HG03066 (cell line): ENCODE results near the gene MROH2B.

Experiments
- ATAC-seq: cut with Tn5 transposase; IDR thresholded peaks from one replicate; pipeline ENCODE4 v1.9.1; 2021; ENCODE audit warnings: low read depth; ENCODE audit not compliant: unreplicated experiment

Gene MROH2B

DNA sequence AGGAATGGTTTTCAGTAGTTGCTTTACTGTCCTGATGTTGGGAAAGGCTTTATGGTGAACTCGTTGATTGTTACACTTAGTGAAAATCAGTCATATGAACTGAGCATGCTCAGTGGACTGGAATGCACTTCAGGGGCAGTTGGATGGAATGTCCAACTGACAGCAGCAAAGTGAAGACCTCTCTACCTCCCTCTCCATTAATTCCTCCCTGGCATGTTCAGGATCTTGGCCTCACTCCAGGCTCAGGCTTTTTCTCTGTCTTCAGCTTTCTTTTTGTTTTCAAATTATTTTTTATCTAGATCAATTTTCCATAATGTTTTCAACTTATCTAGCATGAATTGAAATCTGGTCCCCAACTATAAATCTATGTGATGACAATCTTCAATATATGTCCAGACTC is at the start of gene MROH2B:
MROH2B (minus strand) TSS at position 101 of the 400 bp plus-strand sequence. CDS start 490 bp downstream, outside the sequence.
- no peak for ATAC-seq

DNA sequence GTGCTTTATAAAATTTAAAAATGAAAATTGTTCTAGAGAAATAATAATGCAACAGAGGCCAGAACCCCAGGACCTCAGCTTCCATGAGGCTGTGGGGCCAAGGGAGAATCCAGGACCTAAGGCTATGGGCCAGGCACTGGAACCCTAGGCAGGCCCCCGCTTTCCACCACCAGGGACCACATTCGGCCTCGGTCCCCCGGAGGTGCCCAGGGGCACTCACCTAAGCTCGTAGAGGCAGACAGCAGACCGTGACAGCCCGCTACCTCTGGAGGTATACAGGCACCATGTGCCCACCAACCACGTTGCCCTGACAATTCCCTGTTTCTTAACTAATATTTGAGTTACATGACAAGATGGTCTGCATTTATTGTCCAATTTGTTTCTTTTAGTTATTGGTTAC is 49.5 kb upstream of the MROH2B start:
- ATAC-seq: no peak

DNA sequence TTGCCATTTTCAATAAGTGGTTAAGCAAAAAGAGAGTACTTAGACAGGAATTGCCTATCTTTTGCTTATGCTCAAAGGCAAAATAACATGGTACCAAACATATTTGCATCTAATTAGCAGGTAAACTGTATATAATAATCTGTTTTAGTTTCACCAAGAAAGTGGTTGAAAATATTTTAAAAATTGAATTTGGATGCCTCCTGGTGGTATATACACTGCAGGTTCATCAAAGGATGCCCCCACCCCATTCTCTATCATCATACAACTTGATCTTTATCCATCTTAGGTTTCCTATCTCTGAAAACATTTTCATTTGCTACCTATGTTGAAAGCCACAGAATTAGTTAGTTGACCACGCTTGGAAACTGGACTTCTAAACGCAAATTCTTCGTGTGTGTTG is 47.0 kb upstream of the MROH2B start:
- ATAC-seq: no peak

DNA sequence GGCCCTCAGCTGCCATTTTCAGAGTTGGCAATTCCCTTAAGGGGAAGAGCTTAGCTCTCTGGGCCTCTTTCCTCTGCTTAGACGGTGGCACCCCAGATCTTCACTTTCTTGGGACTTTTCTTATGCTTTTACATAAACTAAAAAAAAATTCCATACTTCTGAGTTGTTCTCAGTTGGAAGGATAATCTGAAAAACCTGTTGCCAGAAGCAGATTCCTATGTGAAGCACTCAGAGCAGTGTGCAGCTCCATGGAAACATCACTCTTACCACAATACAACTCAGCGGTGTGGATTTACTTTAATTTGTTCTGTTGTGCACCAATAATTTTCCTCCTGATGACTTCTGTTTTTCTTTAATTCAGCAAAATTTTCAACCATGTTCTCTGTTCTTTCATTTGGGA is 44.1 kb upstream of the MROH2B start:
- no peak for ATAC-seq

DNA sequence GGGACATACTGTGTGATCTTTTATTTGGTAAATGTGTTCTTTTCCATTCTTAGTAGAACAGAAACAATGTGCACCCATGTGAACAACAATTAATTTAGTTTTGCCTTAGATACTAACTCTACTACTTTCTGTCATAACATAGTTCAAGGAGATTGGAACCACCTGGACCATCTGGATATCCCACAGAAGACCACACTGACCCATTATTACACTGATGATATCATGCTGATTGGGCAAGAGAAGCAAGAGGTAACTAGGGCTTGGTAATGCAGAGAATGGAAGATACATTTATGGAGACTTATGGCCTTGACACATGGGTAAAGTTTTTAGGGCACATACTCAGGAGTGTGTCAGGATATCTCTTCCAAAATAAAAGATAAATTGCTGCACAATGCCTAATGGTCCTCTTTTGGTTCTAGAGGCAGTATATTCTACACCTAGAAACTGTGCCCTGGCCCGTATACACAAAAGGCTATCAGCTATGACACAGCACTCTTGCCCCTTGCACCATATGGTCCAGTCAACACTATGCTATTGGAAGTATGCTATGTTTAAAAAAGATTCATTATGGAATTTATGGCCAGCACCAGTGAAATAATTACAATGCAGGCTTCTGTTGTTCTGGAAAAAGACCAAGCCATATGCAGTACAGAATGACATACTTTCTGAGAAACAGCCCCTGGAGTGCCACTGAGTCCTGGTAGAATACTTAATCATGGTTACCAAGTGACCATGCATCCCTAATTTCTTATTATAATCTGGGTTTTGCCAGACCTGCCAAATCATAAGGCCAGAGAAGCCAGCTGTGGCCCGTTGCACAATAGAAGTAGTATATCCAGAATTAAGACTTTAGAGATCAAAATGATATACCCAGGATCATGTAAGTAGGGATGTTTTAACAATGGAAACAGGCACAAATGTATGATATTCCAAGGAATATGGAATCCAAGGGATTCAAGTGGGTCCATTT is 41.6 kb upstream of the MROH2B start:
- no peak for ATAC-seq

DNA sequence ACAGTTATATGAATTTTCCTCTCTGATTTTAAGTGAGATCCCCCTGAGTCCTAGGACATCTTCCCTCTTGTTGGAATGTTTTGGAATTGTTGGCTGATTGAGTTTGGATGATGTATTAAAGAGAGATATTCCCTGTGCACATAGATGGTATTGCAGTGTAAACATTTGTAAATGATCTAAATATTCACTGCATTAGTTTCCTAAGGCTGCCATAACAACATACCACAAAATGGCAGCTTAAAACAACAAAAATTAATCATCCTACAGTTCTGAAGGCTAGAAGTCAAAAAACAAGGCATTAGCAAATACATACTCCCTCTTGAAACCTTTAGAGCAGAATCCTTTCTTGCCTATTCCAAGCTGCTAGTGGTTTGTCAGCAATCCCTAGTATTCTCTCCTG is 38.0 kb upstream of the MROH2B start:
- no peak for ATAC-seq

DNA sequence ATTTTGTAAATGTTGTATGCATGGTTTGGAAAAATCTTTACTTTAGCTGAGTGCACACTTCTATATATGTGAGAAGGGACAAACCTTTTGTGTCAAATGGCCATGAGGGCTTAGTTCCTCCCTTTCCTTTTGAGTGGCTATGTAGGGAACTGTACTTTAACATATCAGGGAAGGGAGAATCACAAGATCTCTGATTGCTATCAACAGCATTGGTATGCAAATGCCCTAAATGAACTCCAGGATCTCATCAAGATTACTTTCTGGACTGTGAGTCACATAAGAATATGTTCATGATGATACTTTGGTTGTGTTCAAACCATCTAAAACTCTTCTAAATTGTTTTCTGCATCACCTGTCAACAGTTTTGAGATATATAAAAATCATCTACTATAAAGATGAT is 31.2 kb upstream of the MROH2B start:
- no peak for ATAC-seq

DNA sequence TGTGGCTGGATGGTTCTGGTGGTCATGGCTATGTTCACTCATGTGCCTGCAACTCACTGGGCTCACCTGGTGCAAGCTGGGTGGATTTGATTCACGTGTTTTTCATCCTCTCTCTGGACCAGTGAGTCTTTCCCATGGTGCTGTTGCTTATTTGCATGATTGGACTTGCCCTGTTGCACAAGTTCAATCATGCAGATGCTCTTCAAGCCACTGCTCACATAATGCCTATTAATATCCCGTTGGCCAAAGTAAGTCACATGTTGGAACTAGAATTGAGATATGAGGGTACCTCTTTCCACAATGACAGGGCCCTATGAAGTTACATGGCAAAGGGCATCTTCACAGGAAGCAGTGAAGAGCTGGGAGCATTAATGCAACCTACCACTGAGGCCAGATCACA is 26.5 kb upstream of the MROH2B start:
- no peak for ATAC-seq

DNA sequence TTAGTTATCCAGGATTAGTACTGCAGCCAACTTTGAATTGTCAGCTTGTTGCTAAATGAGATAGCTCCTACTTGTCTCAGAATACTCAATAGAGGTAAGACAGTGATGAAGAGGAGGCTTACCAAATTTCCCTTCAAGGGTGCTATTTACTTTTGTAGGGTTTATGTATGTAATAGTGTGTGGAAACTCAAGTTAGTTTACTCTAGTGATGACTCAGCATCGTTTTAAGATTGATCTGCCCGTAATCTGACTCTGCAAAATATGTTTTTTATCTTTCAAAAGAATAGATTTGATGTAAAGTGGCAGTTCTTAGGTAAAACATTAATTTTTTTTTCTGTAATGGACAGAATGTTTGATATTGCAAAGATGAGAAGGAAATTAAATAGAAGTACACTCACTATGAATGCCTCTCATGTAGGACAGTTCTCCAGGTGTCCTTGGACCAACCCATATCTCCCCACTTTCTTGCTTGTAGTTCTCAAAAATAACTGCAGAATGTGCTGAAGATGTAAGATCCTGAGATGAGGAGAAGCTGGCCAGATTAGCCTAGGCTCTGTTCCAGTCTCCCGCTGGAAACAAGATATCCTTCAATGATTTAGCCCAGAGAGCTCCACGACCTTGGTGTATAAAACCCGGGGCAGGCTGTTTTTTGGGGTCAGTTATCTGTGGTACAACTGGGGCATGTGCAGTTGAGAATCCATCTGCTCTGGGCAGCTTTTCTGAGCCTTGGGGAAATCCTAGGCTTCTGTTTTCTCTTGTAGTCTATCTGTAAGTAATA is 24.4 kb upstream of the MROH2B start:
- ATAC-seq: no peak

DNA sequence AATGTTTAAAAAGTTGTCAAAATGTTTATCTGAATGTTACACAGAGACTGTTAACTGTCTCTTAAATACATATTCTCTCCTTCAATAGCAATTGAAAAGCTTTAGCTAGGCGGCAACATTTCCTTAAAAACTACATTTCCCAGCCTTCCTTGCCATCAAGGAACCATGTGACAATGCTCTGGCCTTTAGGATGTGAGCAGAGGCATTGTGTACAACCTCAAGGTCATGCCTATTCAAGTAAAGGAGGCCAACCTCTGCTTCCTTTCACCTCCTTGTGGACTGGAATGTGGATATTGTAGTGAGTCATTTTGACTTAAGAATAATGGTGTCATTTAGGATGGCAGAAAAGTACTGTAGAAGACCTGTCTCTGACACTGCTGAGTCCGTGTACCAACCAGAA is 23.7 kb upstream of the MROH2B start:
- ATAC-seq: no peak

DNA sequence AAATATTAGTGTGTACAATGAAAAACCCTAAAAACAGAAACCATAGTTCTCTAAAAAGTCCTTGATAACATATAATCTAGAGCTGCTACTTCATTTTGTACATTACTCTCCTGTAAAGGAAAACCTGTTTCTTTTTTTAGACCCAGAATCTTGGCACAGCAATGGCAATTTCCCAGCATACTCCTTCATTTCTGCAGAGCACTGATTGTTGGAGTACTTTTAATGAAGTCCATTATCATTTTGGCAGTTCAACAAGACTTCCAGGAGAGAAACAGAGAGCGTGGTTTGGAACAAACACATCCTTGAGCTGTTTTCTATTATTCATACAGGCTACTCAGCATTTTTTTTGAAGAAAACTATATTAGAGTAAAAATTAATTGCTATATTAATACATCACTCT is 22.7 kb upstream of the MROH2B start:
- ATAC-seq: no peak

DNA sequence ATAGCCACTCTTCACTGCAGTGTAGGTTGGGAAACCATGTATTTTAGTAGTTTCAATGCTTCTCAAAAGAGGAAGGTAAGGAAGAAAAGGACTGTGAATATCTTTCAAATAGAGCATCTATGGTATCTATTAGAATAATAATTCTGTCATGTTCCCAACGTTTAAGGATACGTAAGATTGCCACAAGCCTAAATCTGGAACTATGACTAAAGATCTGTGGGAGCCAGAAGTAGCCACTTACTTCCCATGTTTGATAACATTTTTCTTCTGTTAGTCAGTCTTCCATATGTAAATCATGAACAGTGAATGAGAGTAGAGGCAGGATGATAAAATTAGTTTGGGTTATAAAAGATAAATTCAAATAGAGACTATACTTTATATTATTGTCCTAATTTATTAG is 16.3 kb upstream of the MROH2B start:
- no peak for ATAC-seq

DNA sequence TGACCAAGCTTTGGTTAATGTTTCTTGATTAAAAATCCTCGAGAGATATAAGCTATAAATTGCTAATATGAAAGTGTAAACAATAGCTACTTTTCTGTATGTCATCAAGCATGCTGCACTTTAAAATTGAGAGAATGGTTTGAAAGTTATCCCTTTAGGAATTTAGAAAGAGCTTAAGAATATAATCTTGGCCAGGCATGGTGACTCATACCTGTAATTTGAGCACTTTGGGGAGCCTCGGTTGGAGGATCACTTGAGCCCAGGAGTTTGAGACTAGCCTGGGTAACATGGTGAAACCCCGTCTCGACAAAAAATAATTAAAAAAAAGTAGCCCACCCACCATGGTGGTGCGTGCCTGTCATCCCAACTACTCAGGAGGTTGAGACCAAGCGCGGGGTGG is 12.2 kb upstream of the MROH2B start:
- ATAC-seq: no peak

DNA sequence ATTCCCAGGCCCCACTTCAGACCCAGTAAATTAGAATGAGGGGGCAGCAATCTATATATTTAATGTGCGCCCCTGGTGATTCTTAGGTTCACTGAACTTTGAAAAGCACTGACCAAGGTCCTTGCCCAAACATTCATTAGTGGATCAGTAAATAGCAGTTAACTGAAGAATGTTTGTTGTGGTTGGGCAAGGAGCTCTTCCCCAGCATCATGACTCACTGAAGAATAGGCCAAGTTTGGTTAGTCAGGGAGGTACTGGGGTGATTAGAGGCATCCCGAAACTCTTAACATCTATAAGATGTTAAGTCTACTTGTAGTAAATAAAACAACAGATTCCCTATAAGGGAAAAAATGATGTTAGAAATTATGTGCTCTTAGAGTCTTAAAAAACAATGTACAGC is 833 bp upstream of the MROH2B start:
- ATAC-seq: no peak

DNA sequence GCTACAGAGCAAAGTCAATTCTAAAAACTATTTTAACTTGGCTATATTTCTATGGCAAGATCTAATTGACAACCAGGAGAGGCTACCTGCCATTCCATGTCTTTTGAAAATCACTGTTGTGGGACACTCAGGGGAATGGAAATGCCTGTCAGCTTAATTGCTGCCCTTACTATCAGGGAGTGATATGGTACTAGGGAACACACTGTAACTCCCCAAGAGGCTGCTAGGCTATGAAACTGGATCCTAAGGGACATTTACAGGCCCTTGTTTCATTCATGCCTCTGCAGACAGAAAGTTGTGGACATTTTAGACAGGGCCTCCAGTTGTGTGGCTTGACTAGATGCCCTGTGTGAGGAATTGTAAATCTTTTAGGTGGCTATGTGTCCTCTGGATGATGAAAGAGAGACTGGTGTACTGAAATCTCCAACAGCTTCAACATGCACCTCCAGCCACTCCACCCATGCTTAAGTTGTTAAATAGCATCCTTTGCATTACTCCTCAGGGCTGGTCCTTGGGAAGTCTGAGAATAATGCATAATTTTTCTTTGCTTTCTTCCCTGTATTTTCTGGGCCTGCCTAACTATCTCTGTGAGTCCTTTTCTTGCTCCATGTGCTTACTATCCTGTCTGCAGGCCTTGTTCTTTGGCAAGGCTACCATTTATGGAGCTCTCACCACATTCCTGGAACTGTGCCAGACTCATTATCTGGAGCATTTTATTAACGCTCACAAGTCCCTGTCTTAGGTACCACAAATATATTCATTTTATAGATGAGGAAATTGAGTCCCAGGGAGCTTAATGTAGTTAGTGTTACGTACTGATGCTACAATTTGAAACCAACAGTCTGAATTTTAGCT is 3.2 kb downstream of the MROH2B start:
- ATAC-seq: no peak

DNA sequence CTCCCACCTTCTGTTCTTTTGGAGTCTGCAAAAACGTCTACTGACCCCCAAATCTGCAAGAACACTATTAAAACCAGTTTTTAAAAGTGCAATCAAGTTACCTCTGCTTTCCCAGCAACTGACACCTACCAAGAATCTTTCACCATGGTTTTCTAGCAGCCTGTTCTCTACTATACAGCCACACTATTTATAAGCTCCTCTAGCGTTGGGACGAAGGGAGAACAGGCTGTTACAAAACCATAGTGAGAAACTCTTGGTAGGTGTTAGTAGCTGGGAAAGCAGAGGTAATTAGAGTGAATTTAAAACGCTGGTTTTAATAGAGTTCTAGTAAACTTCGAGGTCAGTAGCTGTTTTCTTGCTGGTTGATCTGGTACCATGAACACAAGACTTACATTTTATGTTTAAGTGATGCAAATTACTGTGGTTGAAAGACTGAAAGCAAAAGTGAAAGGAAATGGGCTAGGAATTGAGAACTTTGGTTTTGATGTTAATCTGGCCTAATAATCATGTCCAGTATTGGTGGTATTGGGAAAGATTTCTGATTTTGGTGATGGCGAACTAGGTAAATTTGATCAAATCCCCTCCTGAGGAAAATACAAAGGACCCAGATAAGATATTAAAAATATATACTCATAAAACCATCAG is 5.3 kb downstream of the MROH2B start:
- ATAC-seq: no peak

DNA sequence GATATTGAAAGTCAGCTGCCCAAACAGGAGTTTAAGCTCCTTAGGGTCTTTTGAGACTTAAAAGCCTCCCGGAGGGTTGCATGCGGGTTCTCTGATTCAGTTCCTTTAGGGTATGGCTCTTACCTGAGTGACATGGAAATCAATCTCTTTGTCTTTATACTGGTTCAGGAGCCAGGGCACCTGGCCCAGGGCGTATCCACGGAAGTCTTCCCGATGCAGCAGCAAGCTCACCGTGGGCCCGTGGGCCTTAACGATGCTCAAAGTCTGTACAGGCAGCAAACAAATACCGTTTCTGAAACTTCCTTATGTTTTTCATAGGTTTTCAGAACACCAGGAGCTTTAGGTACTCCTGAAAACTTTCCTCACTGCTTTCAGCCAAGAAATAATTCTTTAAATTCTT is 13.2 kb downstream of the MROH2B start:
- ATAC-seq: no peak

DNA sequence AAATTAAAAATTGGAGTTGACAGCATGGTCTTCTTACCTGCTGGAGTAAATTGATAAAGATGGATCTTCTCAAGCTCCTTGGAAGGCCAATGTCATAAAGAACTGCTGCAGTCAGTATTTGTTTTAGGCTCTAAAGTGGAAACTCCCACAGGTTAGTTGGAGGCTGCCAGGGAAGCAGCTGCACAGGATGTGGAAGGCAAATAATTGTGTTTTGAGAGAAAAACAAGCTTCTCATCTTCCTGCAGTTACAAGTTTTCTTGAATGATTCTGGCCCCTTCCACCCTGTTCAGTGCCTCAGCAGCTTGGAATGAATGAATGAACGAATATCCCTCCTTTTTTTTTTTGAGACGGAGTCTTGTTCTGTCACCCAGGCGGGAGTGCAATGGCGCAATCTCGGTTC is 13.9 kb downstream of the MROH2B start:
- ATAC-seq: no peak

DNA sequence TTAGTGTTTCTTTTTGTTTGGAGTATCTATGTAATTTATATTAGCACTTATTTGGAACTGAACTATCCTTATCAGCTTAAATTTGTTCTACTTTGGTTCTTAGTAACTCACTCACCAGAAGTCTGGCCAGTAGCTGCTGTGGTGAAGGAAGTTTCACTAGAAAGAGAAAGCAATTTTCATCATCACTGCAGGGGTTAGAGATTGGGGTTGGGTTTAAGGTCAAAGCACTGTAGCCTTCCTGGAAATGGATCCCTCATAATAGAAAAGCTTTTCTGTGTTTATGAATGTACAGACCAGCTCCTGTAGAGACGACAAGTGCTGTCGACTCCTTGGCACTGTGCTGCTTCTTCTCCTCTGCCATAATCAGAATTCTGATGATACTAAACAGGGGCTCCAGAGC is 22.2 kb downstream of the MROH2B start:
- no peak for ATAC-seq

DNA sequence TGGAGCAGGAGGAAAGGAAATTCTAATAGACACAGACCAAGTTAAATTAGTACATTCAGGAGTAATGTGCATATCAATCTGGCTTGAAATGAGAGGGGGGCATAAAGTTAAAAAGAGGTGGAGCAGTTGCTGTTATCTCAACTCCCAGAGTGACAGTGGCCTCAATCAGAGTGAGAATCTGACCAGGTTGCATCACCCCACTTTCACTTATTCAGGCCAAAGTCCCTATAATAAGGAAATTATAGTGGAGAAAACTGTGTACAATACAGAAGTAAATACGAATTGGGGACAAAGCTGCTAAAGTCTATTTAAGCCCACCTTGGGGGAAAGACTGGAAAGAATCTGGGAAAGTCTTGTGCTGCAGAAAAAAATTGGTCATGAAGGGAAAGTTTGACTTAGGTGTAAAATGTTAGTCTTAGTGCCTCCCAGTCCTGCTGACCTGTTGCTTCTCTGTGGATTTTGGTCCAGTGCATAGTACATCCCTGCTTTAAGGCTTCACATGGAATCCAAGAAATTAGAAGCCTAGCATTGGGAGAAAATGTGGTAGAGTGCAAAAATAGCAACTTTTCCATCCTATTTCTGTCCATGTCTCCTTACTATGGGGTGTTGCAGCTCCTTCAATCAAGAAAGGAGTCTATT is 27.9 kb downstream of the MROH2B start:
- no peak for ATAC-seq
